Lower leg skin (tissue), 3 donors: ENCODE results near the gene BRD1.

Source experiments
- POLR2A ChIP-seq, 2 donors: fragments of 450-650 bp; IDR thresholded peaks; one replicate each; pipeline ENCODE4 v1.6.1; 2016 to 2017; ENCODE audit warnings: antibody characterized with exemption in 2 of 2, mild to moderate bottlenecking in 1 of 2, moderate library complexity in 1 of 2
- TF ChIP-seq, protein P1 (sequence below), 3 donors: fragments of 450-650 bp; IDR thresholded peaks; one replicate each; pipeline ENCODE4 v1.5.1; 2016; ENCODE audit warnings: antibody characterized with exemption in 3 of 3, mild to moderate bottlenecking in 3 of 3, moderate library complexity in 2 of 3

DNA sequence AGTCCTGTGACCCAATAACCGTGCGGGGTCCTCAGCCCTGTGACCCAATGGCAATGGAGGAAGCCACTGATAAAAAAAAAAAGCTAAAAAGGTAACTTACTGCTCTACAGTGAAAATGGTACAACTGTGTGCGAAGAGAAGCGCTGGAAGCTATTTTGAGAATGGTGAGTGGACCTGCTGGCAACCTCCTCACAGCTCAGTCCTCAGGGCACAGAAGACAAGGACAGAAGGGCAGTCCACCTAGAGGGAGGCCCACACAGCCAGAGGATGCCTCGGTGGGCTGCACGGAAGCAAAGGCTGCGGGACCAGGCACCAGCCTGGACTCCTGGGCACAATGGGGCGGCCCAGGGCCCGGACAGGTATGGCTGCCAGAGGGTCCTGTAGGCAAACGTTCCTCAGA, 35.6 kb downstream of the BRD1 start:
- TF ChIP-seq, protein P1, sequence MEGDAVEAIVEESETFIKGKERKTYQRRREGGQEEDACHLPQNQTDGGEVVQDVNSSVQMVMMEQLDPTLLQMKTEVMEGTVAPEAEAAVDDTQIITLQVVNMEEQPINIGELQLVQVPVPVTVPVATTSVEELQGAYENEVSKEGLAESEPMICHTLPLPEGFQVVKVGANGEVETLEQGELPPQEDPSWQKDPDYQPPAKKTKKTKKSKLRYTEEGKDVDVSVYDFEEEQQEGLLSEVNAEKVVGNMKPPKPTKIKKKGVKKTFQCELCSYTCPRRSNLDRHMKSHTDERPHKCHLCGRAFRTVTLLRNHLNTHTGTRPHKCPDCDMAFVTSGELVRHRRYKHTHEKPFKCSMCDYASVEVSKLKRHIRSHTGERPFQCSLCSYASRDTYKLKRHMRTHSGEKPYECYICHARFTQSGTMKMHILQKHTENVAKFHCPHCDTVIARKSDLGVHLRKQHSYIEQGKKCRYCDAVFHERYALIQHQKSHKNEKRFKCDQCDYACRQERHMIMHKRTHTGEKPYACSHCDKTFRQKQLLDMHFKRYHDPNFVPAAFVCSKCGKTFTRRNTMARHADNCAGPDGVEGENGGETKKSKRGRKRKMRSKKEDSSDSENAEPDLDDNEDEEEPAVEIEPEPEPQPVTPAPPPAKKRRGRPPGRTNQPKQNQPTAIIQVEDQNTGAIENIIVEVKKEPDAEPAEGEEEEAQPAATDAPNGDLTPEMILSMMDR (IDR thresholded peaks at IDR 0.05) = no peak
- no peak for TF ChIP-seq POLR2A (IDR thresholded peaks at IDR 0.05)
